HepG2 (cell line): Measurements from ENCODE around the gene HNF1B. TPM values are rescaled to one million over a fixed set of nuclear protein-coding genes. Genes with fewer than 3 reads are reported as not detected.

Experiments
- ASH2L ChIP-seq: fragments of 300-600, 200-600 bp; sonication (generic); IDR thresholded peaks from 2 replicates; pipeline ENCODE4 v1.7.0; 2017; ENCODE audit warnings: low read depth, mild to moderate bottlenecking, moderate library complexity, mixed read lengths, low read length; ENCODE audit not compliant: insufficient read length
- DMTF1 ChIP-seq: sonication (generic); formaldehyde crosslinking; IDR thresholded peaks from 2 replicates; pipeline ENCODE4 v1.4.0; 2020; ENCODE audit warnings: mild to moderate bottlenecking, missing genetic modification reagents
- HIC2 ChIP-seq: sonication (generic); formaldehyde crosslinking; IDR thresholded peaks from 2 replicates; pipeline ENCODE4 v1.9.0; 2022; ENCODE audit warnings: low read depth, missing genetic modification reagents
- HINFP ChIP-seq: sonication (generic); formaldehyde crosslinking; IDR thresholded peaks from 2 replicates; pipeline ENCODE4 v1.4.0; 2020; ENCODE audit warnings: low read depth, mild to moderate bottlenecking, missing genetic modification reagents
- NCOA5 ChIP-seq: sonication (generic); formaldehyde crosslinking; IDR thresholded peaks from 2 replicates; pipeline ENCODE4 v1.4.0; 2020; ENCODE audit warnings: missing genetic modification reagents
- NFYB ChIP-seq: sonication (generic); formaldehyde crosslinking; IDR thresholded peaks from 2 replicates; pipeline ENCODE4 v1.4.0; 2020; ENCODE audit warnings: missing genetic modification reagents
- PHB2 ChIP-seq: fragments of 450-650 bp; IDR thresholded peaks from 2 replicates; pipeline ENCODE4 v1.6.1; 2018; ENCODE audit not compliant: partially characterized antibody
- REXO4 ChIP-seq: sonication (generic); formaldehyde crosslinking; IDR thresholded peaks from 2 replicates; pipeline ENCODE4 v1.8.0; 2022; ENCODE audit warnings: missing genetic modification reagents, mild to moderate bottlenecking, borderline replicate concordance
- RFX3 ChIP-seq: IDR thresholded peaks from 2 replicates; pipeline ENCODE4 v1.6.1; 2016; ENCODE audit warnings: missing biosample characterization, missing genetic modification reagents
- TCF12 ChIP-seq, 2 experiments: fragments of 450-650 bp in 1 of 2; sonication (generic) in 1 of 2; formaldehyde crosslinking in 1 of 2; IDR thresholded peaks; 2 replicates each; pipeline versions ENCODE4 v1.6.1 to v1.8.0; 2017 to 2022; ENCODE audit warnings: antibody characterized with exemption in 1 of 2, mild to moderate bottlenecking in 1 of 2, missing genetic modification reagents in 1 of 2, moderate library complexity in 1 of 2
- TCF7 ChIP-seq: sonication (generic); IDR thresholded peaks from 2 replicates; pipeline ENCODE4 v1.6.1; 2016; ENCODE audit warnings: antibody characterized with exemption, low read depth
- TEAD3 ChIP-seq: optimal IDR thresholded peaks from 2 replicates; pipeline ENCODE3; 2016; ENCODE audit warnings: borderline replicate concordance
- ZNF20 ChIP-seq: sonication (generic); formaldehyde crosslinking; IDR thresholded peaks from 2 replicates; pipeline ENCODE4 v1.4.0; 2020; ENCODE audit warnings: mild to moderate bottlenecking, moderate library complexity, missing genetic modification reagents
- ZNF225 ChIP-seq: sonication (generic); formaldehyde crosslinking; IDR thresholded peaks from 2 replicates; pipeline ENCODE4 v1.4.0; 2020; ENCODE audit warnings: mild to moderate bottlenecking, missing genetic modification reagents
- ZSCAN21 ChIP-seq: sonication (generic); formaldehyde crosslinking; IDR thresholded peaks from 2 replicates; pipeline ENCODE4 v1.8.0; 2022; ENCODE audit warnings: mild to moderate bottlenecking, missing genetic modification reagents, moderate library complexity, borderline replicate concordance
- polyA plus RNA-seq, 8 experiments: library from polyadenylated mRNA; depleted of rRNA in 3 of 8; stranded (reverse) in 7 of 8; unstranded in 1 of 8; fragments of >200 nt; fragmentation: Illumina TruSeq in 4 of 8; extraction: Trizol in 4 of 8; gene quantifications; 2 replicates each; pipeline versions ENCODE4 v1.2.1 to v1.2.3, GENCODE V29; 2011 to 2016; ENCODE audit warnings: low read depth in 4 of 8, missing spikeins in 1 of 8, mixed read lengths in 1 of 8; ENCODE audit not compliant: insufficient read depth in 1 of 8
- total RNA-seq, 5 experiments: library from RNA; depleted of rRNA; stranded (reverse); fragments of >200 nt; fragmentation: Illumina TruSeq; extraction: Trizol; gene quantifications; 2 replicates each; pipeline ENCODE4 v1.2.3, GENCODE V29; 2016; ENCODE audit warnings: low read depth in 1 of 5
- TF ChIP-seq, protein P1 (sequence below): sonication (generic); formaldehyde crosslinking; IDR thresholded peaks from 2 replicates; pipeline ENCODE4 v1.4.0; 2020; ENCODE audit warnings: missing genetic modification reagents, mild to moderate bottlenecking, borderline replicate concordance
- TF ChIP-seq, protein P2 (sequence below): sonication (generic); formaldehyde crosslinking; IDR thresholded peaks from 2 replicates; pipeline ENCODE4 v1.5.1; 2020; ENCODE audit warnings: missing genetic modification reagents, mild to moderate bottlenecking, borderline replicate concordance

The HNF1B gene
- total and polyA plus RNA-seq, 2 of the 13 experiments (the other 11 are each of a cell fraction or from before 2014, with no cell fraction given), result 1.9 to 5.3 TPM

DNA sequence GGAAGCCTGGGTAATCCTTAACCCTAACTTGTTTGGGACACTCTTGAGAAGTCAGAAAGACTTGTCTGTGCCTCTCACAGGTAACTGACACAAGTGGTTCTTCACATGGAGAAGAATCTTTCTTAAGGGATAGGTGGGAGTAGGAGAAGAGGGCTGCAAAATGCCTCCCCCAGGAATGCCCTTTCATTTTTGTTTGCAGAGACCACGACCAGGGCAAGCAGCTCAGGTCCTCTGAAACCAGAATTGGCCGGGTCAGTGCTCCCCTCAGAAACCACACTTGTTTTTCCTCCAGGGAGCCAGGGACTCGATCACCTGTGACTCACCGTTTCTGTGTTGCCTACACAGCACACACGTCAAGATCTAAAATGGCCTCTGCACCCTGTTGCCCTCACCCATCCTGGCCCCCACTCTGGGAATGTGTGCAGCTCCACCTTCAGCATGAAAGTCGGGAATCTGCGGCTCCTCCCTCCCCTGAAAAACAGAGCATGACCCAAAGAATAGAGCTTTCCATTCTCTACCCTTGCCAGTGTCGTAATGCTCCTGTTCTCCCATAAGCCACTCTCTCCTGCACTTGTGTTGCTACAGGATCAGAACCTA is 36.1 kb downstream of the HNF1B start (continued):
- TF ChIP-seq NCOA5 (CRISPR knock-in tag) (no peak), PHB2 (no peak), ZSCAN21 (CRISPR knock-in tag) (no peak), ASH2L (peak; percentile 60), HINFP (CRISPR knock-in tag) (0 out of 2 replicates have a peak, but pooled peaks have one; percentile 1), TEAD3 (peak; percentile 97), NFYB (CRISPR knock-in tag) (no peak), ZNF20 (CRISPR knock-in tag) (no peak), REXO4 (no peak), HIC2 (CRISPR knock-in tag) (peak; percentile 20; the same call in 1 of the 2 replicates), TCF7 (peak; percentile 59; the same call in 1 of the 2 replicates), RFX3 (CRISPR knock-in tag) (0 out of 2 replicates have a peak, but pooled peaks have one; percentile 25), ZNF225 (CRISPR knock-in tag) (no peak), DMTF1 (CRISPR knock-in tag) (no peak), TCF12 (IDR thresholded peaks at IDR 0.05) (no peak), TCF12 (CRISPR knock-in tag; IDR thresholded peaks at IDR 0.05) (no peak)
- TF ChIP-seq, protein P1, sequence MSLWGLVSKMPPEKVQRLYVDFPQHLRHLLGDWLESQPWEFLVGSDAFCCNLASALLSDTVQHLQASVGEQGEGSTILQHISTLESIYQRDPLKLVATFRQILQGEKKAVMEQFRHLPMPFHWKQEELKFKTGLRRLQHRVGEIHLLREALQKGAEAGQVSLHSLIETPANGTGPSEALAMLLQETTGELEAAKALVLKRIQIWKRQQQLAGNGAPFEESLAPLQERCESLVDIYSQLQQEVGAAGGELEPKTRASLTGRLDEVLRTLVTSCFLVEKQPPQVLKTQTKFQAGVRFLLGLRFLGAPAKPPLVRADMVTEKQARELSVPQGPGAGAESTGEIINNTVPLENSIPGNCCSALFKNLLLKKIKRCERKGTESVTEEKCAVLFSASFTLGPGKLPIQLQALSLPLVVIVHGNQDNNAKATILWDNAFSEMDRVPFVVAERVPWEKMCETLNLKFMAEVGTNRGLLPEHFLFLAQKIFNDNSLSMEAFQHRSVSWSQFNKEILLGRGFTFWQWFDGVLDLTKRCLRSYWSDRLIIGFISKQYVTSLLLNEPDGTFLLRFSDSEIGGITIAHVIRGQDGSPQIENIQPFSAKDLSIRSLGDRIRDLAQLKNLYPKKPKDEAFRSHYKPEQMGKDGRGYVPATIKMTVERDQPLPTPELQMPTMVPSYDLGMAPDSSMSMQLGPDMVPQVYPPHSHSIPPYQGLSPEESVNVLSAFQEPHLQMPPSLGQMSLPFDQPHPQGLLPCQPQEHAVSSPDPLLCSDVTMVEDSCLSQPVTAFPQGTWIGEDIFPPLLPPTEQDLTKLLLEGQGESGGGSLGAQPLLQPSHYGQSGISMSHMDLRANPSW, result no peak; the same call in 1 of the 2 replicates
- TF ChIP-seq, protein P2, sequence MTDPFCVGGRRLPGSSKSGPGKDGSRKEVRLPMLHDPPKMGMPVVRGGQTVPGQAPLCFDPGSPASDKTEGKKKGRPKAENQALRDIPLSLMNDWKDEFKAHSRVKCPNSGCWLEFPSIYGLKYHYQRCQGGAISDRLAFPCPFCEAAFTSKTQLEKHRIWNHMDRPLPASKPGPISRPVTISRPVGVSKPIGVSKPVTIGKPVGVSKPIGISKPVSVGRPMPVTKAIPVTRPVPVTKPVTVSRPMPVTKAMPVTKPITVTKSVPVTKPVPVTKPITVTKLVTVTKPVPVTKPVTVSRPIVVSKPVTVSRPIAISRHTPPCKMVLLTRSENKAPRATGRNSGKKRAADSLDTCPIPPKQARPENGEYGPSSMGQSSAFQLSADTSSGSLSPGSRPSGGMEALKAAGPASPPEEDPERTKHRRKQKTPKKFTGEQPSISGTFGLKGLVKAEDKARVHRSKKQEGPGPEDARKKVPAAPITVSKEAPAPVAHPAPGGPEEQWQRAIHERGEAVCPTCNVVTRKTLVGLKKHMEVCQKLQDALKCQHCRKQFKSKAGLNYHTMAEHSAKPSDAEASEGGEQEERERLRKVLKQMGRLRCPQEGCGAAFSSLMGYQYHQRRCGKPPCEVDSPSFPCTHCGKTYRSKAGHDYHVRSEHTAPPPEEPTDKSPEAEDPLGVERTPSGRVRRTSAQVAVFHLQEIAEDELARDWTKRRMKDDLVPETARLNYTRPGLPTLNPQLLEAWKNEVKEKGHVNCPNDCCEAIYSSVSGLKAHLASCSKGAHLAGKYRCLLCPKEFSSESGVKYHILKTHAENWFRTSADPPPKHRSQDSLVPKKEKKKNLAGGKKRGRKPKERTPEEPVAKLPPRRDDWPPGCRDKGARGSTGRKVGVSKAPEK, result no peak
